Right lobe of liver (tissue), 4 donors: ENCODE measurements around the gene HABP4.

ENCODE experiments used
- CTCF ChIP-seq, 4 donors: fragments of 200-600 bp in 3 of 4; fragments of 450-650 bp in 1 of 4; IDR thresholded peaks; one replicate each; pipeline versions ENCODE4 v1.5.1 to v1.8.0; 2016 to 2022; ENCODE audit warnings: antibody characterized with exemption in 4 of 4, mild to moderate bottlenecking in 2 of 4
- POLR2A ChIP-seq: fragments of 450-650 bp; IDR thresholded peaks from one replicate; pipeline ENCODE4 v1.6.1; 2017; ENCODE audit warnings: antibody characterized with exemption, mild to moderate bottlenecking
- donor health status: DM: no; HTN: no; CAD: no.
- donor health status: DM: no; HTN: no; CAD: no.
- donor health status: DM: no; HTN: yes; CAD: no.

GRCh38 chr9:96441798-96442445, 8.0 kb upstream of the HABP4 start:
- peak; percentile 58 to 75 (median 70) for TF ChIP-seq CTCF (IDR thresholded peaks at IDR 0.05)
- no peak for TF ChIP-seq POLR2A
